ENCODE results near the gene PRR23C. TPM values are rescaled to one million over a fixed set of nuclear protein-coding genes. Genes with fewer than 3 reads are reported as not detected.

Gene PRR23C
- not detected in 2 replicates for total RNA-seq

DNA sequence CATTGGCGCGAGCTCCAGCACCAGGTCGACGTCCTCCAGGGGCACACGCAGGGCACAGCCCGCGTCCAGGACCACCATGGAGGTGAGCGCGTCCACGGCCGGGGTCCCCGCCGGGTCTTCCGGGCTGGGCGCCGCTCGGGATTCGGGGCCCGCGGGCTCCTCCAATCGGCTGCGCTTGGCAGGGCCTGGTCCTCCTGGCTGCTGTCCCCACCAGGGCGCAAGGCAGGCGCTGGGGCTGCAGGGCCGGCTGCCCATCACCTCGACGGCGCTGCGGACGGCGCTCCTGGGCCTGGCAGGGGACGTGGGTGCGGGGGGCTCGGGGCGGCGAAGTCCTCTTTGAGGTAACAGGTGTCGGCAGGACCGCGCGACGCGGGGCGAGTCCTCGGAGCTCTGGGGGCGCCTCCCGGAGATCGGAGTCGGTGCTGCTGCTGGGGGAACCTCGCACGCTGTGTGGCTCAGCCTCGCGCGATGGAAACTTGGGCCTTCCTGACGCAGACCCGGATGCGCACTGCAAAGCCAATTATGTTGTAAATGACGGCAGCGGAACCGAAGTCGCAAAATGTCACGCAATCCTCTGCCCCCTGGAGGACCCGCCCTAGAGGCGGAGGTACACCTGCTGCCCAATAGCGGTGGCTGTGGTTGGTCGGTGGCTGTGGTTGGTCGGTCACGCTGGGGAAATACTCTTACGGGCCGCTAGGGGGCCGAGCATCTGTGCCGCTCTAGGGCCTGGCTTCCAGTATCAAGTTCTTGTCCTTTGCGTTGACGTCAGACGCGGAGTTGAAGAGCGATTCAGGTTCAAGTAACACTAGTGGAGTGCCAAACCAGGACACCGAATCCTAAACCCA lies at the start of gene PRR23C:
Gene PRR23C (minus strand): TSS at position 527 of the 845 bp plus-strand sequence. CDS start 272 bp downstream, at position 255.

DNA sequence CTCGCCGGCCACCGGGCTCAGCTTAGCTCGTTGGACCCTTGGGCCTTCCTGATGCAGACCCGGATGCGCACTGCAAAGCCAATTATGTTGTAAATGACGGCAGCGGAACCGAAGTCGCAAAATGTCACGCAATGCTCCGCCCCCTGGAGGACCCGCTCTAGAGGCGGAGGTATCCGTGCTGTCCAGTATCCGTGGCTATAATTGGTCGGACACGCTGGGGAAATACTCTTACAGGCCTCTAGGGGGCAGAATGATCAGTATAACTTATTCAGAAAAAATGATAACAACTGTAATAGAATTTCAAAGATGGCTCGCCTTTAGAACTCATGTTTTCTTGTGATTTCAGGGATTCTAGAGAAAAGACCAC lies 23.8 kb downstream of the PRR23C start, which contains the start of gene PRR23B:
Gene PRR23B (minus strand): TSS at position 59 of the 367 bp plus-strand sequence. CDS start 265 bp downstream, outside the sequence.

DNA sequence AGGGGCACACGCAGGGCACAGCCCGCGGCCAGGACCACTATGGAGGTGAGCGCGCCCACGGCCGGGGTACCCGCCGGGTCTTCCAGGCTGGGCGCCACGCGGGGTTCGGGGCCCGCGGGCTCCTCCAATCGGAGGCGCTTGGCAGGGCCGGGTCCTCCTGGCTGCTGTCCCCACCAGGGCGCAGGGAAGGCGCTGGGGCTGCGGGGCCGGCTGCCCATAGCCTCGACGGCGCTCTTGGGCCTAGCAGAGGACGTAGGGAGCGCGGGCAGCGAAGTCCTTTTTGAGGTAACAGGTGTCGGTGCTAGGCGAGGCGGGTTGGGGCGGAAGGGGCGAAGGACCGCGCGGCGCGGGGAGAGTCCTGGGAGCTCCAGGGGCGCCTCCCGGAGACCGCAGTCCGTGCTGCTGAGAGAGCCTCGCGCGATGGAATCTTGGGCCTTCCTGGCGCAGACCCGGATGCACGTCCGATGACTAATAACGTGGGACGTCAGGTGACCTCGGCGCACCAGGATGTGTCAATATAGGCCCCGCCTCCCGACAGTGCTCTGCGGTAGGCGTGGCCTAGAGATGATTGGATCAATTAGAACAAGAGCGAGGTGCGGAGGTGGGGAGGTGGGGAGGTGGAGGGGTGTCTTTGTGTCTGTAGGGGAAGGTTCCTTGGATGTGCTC lies 38.5 kb downstream of the PRR23C start, which contains the start of gene PRR23A:
Gene PRR23A (minus strand): TSS at position 218 of the 666 bp plus-strand sequence. CDS start 0 bp downstream, at position 218.

Other genes with a start within 250 kb of the PRR23C start
- gene PIK3CB, start 210.0 kb downstream of the PRR23C start, total RNA-seq = 37.0 and 41.4 TPM in 2 replicates
- gene FOXL2, start 97.8 kb downstream of the PRR23C start, total RNA-seq = 0.13 and 0.14 TPM in 2 replicates
- gene FOXL2NB, start 97.7 kb downstream of the PRR23C start, total RNA-seq = 0.13 and 0.14 TPM in 2 replicates
- gene PRR23A, start 38.6 kb downstream of the PRR23C start, total RNA-seq = not detected in 2 replicates
- gene PRR23B, start 24.0 kb downstream of the PRR23C start, total RNA-seq = not detected in 2 replicates